Amniotic epithelial cell (primary cell): ENCODE results near the gene DPM2.

ENCODE experiments used
- DNase-seq: peaks from one replicate; pipeline ENCODE4 v3.0.0-alpha.2; 2010; ENCODE audit warnings: low read depth

DPM2 gene

DNA sequence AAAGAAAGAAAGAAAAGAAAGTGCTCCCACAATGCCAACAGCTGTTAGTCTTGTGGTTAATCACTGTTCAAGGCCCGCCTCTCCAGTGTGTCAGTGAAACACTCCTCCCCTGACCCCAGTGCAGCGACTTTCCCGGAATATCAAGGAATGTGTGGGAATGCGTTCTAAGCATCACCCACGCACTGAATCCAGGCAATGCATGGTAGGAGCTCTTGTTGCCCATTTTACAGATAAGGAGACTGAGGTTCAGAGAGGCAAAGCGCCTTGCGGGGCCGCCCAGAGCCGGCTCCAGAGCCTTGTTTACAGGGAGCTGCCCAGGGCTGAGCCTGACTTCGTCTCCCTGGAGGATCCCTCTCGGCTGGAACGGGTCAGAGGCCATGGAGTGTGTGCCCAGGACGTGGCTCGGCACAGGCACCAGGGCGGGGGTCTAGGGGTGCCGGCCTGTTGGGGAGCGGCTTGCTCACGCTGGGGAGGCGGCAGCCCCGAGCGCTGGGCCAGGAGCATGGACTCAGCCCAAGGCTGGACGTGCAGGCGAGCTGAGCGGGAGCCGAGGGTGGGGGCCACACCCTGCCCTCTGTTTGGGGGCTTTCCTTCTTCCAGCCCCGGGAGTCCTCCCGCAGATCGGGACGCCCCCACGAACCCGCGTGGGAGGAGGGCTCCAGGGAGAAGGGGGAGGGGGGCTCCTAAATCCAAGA is 39.1 kb downstream of the DPM2 start:
- DNase-seq, result peak; percentile 94

DNA sequence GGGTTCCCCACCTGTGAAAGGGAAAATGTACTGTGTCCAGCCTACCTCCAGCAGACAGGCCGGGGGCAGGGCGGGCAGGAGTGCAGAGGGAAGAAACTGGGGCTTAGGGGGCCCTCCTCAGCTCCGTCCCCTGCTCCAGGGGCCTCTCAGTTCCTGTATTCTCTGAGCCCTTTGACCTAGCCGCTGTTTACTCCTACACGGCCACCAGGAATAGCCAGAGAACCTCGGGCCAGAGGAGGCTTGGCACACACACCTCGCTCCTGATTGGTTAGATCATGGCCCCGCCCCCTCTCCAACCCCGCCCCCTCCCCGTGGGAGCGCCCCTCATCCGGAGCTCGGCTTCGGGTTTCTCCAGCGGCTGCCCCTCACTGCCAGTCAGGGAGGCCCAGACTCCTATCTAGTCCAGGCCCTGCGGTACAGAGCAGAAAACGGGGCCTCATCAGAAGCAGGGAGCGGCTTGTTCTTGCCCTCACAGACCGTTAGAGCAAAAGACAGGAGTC is 40.4 kb downstream of the DPM2 start:
- DNase-seq, result peak; percentile 90

DNA sequence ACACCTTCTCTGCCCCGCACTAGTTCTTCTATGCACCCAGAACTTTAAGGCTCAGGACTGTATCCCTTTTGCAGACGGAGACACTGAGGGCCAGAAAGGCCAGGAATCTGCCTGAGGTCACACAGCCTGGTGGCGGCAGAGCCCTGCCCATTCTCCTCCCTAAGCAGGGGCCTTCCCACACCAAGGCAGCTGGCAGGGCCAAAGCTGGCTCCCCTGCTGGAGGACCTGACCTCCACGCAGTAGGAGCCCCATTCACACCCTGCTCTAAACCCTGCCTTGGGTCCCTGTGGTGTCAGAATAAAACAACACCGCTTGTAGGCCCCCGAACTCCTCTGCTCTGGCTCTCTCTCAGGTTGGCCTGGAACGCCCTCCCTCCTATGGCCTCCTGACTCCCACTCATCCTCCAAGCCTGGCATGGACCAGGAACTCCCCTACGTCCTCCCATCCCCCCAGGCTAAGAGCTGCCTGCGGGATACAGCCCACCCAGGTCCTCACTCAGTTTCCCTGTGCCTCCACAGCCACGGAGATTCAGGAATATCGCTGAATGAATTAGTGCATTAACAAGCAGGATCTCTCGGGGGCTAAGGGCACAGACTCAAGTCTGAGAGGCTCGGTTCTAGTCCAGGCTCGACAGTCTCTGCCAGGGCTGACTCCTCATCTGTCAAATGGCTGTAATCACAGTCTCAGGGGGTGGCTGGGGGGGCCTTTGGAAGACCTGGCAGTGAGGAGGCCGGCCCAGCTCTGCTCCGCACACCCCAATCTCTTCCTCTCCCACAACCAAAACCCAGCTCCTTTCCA is 41.1 kb downstream of the DPM2 start:
- no peak for DNase-seq

DNA sequence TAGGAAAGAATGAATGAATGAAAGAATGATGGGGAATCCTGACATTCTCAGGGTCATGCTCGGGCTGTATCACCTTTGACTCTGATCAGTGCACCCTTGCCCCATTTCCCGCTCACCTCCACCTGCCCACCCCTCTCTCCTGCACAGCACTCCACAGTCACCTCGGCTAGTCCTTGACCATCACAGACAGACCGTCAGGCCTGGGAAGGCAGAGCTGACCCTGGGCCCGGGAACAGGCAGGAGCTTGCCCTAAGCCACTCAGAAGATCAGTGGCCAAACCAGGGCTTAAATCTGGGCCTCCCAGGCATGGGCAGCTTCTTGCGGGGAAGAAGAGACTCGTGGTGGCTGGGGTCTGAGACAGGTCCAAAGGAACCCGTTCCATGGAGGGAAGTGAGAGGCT is 41.8 kb downstream of the DPM2 start:
- DNase-seq, result no peak

DNA sequence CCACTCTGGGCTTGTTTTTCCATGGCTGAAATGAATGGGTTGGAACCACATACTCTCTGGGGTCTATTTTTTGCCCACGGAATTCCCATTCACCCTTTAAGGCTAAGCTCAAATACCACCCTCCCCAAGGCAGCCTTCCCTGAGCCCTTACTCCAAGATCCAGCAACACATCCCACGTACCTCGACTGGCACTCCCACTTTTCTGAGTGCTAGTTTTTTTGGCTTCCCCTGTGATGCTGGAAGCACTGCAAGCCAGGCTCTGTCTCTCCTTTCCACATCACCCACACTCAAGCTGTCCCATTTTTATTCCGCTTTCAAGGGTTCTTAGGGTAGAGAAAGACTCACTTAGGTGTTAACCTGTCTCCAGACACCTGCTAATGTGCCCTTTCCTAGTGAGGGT is 44.3 kb downstream of the DPM2 start:
- DNase-seq, result no peak

DNA sequence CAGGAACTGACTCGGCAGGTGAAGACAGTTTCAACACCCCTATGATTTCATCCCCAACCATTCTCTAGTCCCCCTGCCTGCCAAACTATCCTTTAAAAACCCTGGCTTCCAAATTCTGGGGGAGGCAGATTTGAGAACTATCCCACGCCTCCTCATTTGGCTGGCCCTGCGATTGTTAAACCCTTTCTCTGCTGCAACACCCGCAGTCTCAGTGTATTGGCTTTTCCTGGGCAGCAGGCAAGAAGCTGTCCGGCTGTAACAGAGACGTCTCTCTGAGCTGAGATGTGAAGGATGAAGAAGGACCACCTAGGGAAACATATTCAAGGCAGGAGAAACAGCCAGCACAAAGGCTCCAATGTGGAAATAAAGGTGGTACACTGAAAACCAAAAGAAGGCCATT is 44.8 kb downstream of the DPM2 start:
- DNase-seq, result no peak

DNA sequence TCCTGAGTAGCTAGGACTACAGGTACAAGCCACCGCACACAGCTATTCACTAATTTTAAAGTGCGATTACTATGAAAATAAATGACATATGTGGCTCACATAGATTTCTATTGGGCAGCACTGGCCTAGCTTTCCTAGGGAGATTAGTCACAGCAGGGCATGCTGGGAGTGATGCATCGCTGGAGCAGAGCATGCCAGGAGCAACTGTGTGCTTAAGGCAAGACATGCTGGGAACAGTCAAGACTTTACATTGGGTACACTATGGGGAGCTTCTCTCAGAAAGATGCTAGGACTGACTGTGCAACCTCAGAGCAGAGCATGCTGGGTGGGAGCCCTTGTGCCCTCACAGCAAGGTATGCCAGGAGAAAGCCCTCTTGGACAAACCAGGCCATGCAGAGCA is 47.6 kb downstream of the DPM2 start:
- no peak for DNase-seq

DNA sequence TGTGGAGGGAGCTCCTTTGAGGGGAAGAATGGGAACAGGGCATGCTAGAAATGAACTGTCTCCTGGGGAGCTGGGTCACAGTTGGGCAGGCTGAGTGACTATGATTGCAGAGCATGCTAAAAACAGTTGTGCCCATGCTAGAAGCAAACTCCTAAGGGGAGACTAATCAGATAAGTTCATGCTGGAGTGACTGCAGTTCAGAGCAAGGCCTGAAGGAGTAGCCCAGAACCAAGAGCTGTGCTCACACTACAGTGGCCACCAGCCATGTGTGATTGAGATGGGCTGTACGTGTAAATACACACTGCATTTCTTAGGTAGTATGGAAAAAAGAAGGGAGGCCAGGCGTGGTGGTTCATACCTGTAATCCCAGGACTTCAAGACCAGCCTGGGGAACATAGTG is 49.9 kb downstream of the DPM2 start:
- DNase-seq, result no peak

DNA sequence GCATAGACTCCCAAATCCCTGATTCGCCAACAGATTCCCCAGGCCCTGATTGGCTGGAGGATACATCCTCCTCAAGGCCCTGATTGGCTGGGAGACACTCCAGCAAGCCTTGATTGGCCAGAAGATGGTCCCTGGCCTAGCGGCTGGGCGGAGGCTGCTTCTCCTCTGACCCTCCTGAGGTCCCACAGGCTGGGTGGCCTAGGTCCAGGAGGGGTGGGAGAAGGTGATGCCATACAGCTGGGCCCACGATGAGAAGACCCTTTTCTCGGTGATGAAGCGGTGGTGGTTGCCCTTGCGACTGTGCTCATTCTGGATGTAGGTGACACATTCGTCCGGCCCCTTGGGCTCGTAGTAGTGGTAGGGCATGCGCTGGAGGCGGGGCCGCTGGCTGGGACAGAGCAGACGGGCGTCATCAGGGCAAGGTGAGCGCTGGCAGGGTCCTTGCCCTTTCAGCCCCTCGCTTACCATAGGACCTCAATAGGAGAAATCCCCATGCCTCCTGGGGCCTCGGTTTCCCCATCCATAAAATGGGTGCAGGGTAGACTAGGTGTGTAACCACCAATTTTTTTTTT is 51.2 kb downstream of the DPM2 start:
- DNase-seq, result no peak

DNA sequence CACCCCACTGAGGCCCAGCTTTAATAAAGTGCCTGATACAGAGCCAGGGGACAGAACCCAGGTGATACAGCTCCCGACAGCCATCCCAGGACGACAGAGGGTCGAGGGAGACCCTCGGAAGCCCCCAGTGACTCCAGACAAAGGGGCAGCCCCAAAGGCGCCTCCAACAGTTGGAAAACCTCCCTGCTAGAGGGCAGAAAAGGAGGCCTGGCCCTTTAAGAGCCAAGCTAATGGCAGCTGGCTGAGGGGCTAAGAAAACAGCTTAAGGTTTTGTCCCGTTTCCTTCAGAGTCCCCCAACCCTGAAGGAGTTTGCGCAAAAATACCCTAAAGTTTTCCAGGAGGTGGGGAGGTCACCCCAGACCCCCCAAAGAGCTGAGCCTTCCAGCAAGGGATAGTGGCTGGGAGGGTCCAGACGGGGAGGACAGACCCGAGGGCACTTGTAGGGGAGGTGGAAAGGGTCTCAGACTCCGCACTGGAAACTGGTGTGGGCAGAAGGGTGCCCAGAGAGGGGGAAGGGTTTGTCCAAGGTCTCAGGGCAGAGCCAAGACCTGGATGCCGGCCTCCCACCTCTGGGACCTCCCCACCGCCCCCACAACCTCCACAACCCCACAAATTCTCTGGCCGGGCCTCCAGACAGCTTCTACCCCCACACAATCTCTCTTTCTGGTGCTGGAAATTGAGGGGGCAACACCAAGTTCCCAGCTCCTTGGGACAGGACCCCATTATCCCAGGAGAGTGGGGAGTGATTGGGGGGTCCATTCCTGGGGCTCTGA is 52.0 kb downstream of the DPM2 start:
- DNase-seq, result no peak
